MM.1S (cell line): ENCODE data around the gene TENT4A.

Experiments used
- DNase-seq: peaks from one replicate; pipeline ENCODE4 v3.0.0-alpha.2; 2015
- H2AFZ ChIP-seq: fragments of 300-600 bp; sonication (generic); 2 replicates; pipeline ENCODE4 v1.6.0; 2016; ENCODE audit warnings: antibody characterized with exemption, low read length
- H3F3A ChIP-seq: fragments of 300-600 bp; sonication (generic); 2 replicates; pipeline ENCODE4 v1.6.1; 2016; ENCODE audit warnings: mild to moderate bottlenecking, antibody characterized with exemption, low read length, moderate library complexity, mixed read lengths; ENCODE audit not compliant: insufficient read depth
- H3K27ac ChIP-seq: fragments of 300-600 bp; sonication (generic); 2 replicates; pipeline ENCODE4 v1.5.1; 2016; ENCODE audit warnings: mild to moderate bottlenecking, low read length
- H3K27me3 ChIP-seq: fragments of 300-600 bp; sonication (generic); replicated peaks from 2 replicates; pipeline ENCODE4 v1.6.0; 2016; ENCODE audit warnings: low read length; ENCODE audit not compliant: insufficient read depth
- H3K36me3 ChIP-seq: fragments of 300-600 bp; sonication (generic); replicated peaks from 2 replicates; pipeline ENCODE4 v1.6.1; 2016; ENCODE audit warnings: mild to moderate bottlenecking, low read length, mixed read lengths; ENCODE audit not compliant: insufficient read depth
- H3K4me1 ChIP-seq: fragments of 300-600 bp; sonication (generic); 2 replicates; pipeline ENCODE4 v1.6.1; 2016; ENCODE audit warnings: low read length, mixed read lengths
- H3K4me2 ChIP-seq: fragments of 300-600 bp; sonication (generic); 2 replicates; pipeline ENCODE4 v1.6.0; 2016; ENCODE audit warnings: low read depth, low read length
- H3K4me3 ChIP-seq: fragments of 300-600 bp; sonication (generic); 2 replicates; pipeline ENCODE4 v1.5.1; 2016; ENCODE audit warnings: low read length, mixed read lengths
- H3K79me2 ChIP-seq: fragments of 300-600 bp; sonication (generic); 2 replicates; pipeline ENCODE4 v1.6.1; 2016; ENCODE audit warnings: mixed run types, low read length, mixed read lengths
- H3K9ac ChIP-seq: fragments of 300-600 bp; sonication (generic); 2 replicates; pipeline ENCODE4 v1.6.1; 2016; ENCODE audit warnings: low read length, mixed read lengths
- H3K9me2 ChIP-seq: fragments of 300-600 bp; sonication (generic); replicated peaks from 2 replicates; pipeline ENCODE4 v1.6.1; 2016; ENCODE audit warnings: mild to moderate bottlenecking, low read length, mixed read lengths; ENCODE audit not compliant: insufficient read depth
- H3K9me3 ChIP-seq: fragments of 300-600 bp; sonication (generic); replicated peaks from 2 replicates; pipeline ENCODE4 v1.6.1; 2016; ENCODE audit warnings: mild to moderate bottlenecking, low read length, mixed read lengths; ENCODE audit not compliant: insufficient read depth
- H4K20me1 ChIP-seq: fragments of 300-600 bp; sonication (generic); 2 replicates; pipeline ENCODE4 v1.6.1; 2016; ENCODE audit warnings: mild to moderate bottlenecking, low read length, moderate library complexity, mixed read lengths; ENCODE audit not compliant: insufficient read depth
- CTCF ChIP-seq: fragments of 300-600 bp; sonication (generic); IDR thresholded peaks from 2 replicates; pipeline ENCODE4 v1.5.1; 2016; ENCODE audit warnings: antibody characterized with exemption, low read length, mixed read lengths
- EZH2 ChIP-seq: fragments of 300-600 bp; sonication (generic); optimal IDR thresholded peaks from 2 replicates; pipeline ENCODE3; 2017; ENCODE audit warnings: low read depth, mild to moderate bottlenecking, antibody characterized with exemption, low read length, mixed read lengths
- EZH2phosphoT487 ChIP-seq: fragments of 300-600 bp; sonication (generic); IDR thresholded peaks from 2 replicates; pipeline ENCODE4 v1.6.1; 2018; ENCODE audit warnings: antibody characterized with exemption, low read length

The TENT4A gene

GRCh38 chr5:6762697-6763096 lies 49.5 kb downstream of the TENT4A start:
- Histone ChIP-seq H2AFZ (no peak overlapping the region), H3K36me3 (no peaks in the 10 kb centered on the region), H3K27ac (no peak overlapping the region), H3K4me1 (no peaks in the 10 kb centered on the region), H3K9ac (no peak overlapping the region), H3K79me2 (no peaks in the 10 kb centered on the region), H4K20me1 (no peaks in the 10 kb centered on the region), H3K27me3 (no peaks in the 10 kb centered on the region), H3K4me3 (no peak overlapping the region), H3F3A (no peaks in the 10 kb centered on the region), H3K4me2 (no peak overlapping the region), H3K9me2 (no peaks in the 10 kb centered on the region), H3K9me3 (no peaks in the 10 kb centered on the region)
- TF ChIP-seq EZH2: no peak
- TF ChIP-seq EZH2phosphoT487: no peak
- TF ChIP-seq CTCF: no peak
- no peak for DNase-seq

GRCh38 chr5:6763191-6763590 lies 50.0 kb downstream of the TENT4A start:
- TF ChIP-seq EZH2 (no peak), CTCF (no peak), EZH2phosphoT487 (no peak)

GRCh38 chr5:6765612-6766525 lies 52.6 kb downstream of the TENT4A start:
- Histone ChIP-seq H3K4me1 (no peaks in the 10 kb centered on the region), H3K9ac (no peak overlapping the region; the same call in 1 of the 2 replicates), H4K20me1 (no peaks in the 10 kb centered on the region), H3K79me2 (no peaks in the 10 kb centered on the region), H3K27me3 (no peaks in the 10 kb centered on the region), H3K9me2 (no peaks in the 10 kb centered on the region), H3K4me2 (peak overlapping the region; percentile 41; the same call in 1 of the 2 replicates), H3K4me3 (no peak overlapping the region), H3K36me3 (no peaks in the 10 kb centered on the region), H3F3A (no peaks in the 10 kb centered on the region), H3K9me3 (no peaks in the 10 kb centered on the region), H3K27ac (no peak overlapping the region), H2AFZ (peak overlapping the region; percentile 78)
- peak; percentile 77 for DNase-seq
- TF ChIP-seq CTCF (peak; percentile 82), EZH2 (no peak)

More at GRCh38 chr5:6763191-6763590, 50.0 kb downstream of the TENT4A start:
- no peak overlapping the region for H3K9ac ChIP-seq
- H2AFZ ChIP-seq: no peak overlapping the region
- H4K20me1 ChIP-seq: no peaks in the 10 kb centered on the region
- H3K36me3 ChIP-seq: no peaks in the 10 kb centered on the region
- H3K4me1 ChIP-seq: no peaks in the 10 kb centered on the region
- H3K9me3 ChIP-seq: no peaks in the 10 kb centered on the region
- no peaks in the 10 kb centered on the region for H3K9me2 ChIP-seq
- no peaks in the 10 kb centered on the region for H3F3A ChIP-seq
- no peak overlapping the region for H3K27ac ChIP-seq
- H3K4me2 ChIP-seq: no peak overlapping the region
- no peaks in the 10 kb centered on the region for H3K27me3 ChIP-seq
- H3K4me3 ChIP-seq: no peak overlapping the region
- no peak for DNase-seq
- no peaks in the 10 kb centered on the region for H3K79me2 ChIP-seq
